ENCODE results near the gene BABAM2.

GRCh38 chr2:28370354-28370753 is 479.8 kb downstream of the BABAM2 start:
- no peak for TF ChIP-seq RAD21 (IDR thresholded peaks at IDR 0.05)
- no peak for TF ChIP-seq CTCF (IDR thresholded peaks at IDR 0.05; ENCODE audit: low read depth, low read length, missing input control)
- no peak for TF ChIP-seq GABPA (IDR thresholded peaks at IDR 0.05 in 1 of 2, conservative IDR thresholded peaks at IDR 0.05 in 1 of 2)
- TF ChIP-seq TAF1 (conservative IDR thresholded peaks at IDR 0.05) = no peak
- no peak for TF ChIP-seq ATF3 (IDR thresholded peaks at IDR 0.05)
- TF ChIP-seq YY1 (IDR thresholded peaks at IDR 0.05) = no peak
- TF ChIP-seq REST (IDR thresholded peaks at IDR 0.05) = no peak
- TF ChIP-seq RXRA (IDR thresholded peaks at IDR 0.05) = no peak
- TF ChIP-seq HNF4A (conservative IDR thresholded peaks at IDR 0.05) = no peak
- no peak for TF ChIP-seq ZBTB33 (IDR thresholded peaks at IDR 0.05)
- no peak for TF ChIP-seq JUND (IDR thresholded peaks at IDR 0.05)
- no peak for TF ChIP-seq MAX (IDR thresholded peaks at IDR 0.05)

Measured in liver (tissue), 3 donors.